HepG2 (cell line): ENCODE results near the gene AUNIP. TPM values are rescaled to one million over a fixed set of nuclear protein-coding genes. Genes with fewer than 3 reads are reported as not detected.
A peak's percentile ranks its signal among the peaks of the same experiment; 100 is the strongest.

Experiments
- ATAC-seq: fragments of 200-7000 bp; cut with Tn5 transposase; 3 replicates; pipeline ENCODE4 v1.9.1; 2020; ENCODE audit warnings: mild to moderate bottlenecking, moderate library complexity
- BruUV-seq: library from RNA; stranded (reverse); fragments of 400-500 nt; replicated peaks from 2 replicates; lab custom pipeline; 2021; lab: Mats Ljungman, UMichigan
- CTCF ChIA-PET: fragments of 300-600 bp; formaldehyde crosslinking; extraction: SDS; loops from one replicate; lab custom pipeline; 2021; ENCODE audit warnings: low total read pairs, inconsistent platforms, low intra/inter-chr PET ratio; lab: Yijun Ruan, JAX
- POLR2A ChIA-PET: fragments of 350-600 bp; sonication (Branson Sonifier 250); formaldehyde crosslinking; loops from one replicate; lab custom pipeline; 2020; ENCODE audit warnings: antibody characterized with exemption, inconsistent platforms; lab: Yijun Ruan, JAX
- DNase-seq: peaks from one replicate; pipeline ENCODE4 v3.0.0-alpha.2; 2015; ENCODE audit warnings: low spot score
- FAIRE-seq: peaks from 3 replicates; lab custom pipeline; 2011; peaks lifted over from hg19 to GRCh38; lab: Jason Lieb, UNC
- H2AFZ ChIP-seq: one replicate; pipeline ENCODE4 v1.6.1; 2011; ENCODE audit warnings: low read length, inconsistent platforms
- H3K27ac ChIP-seq: fragments of 300-600 bp; 3 replicates; pipeline ENCODE4 v1.8.0; 2011; ENCODE audit warnings: mixed run types, mild to moderate bottlenecking, mixed read lengths, low read length, inconsistent platforms; ENCODE audit not compliant: insufficient read depth; ENCODE audit errors: extremely low read length
- H3K27me3 ChIP-seq, 2 experiments: fragments of 200-600 bp in 1 of 2; 2 replicates in 1 of 2; 3 replicates in 1 of 2; pipeline versions ENCODE4 v1.6.0 to v1.8.0; 2011; ENCODE audit warnings: low read length in 2 of 2, mild to moderate bottlenecking in 2 of 2, moderate library complexity in 2 of 2, inconsistent platforms in 1 of 2; ENCODE audit not compliant: insufficient read depth in 2 of 2, control insufficient read depth in 1 of 2
- H3K36me3 ChIP-seq, 2 experiments: fragments of 200-600 bp in 1 of 2; replicated peaks in 1 of 2; 2 replicates in 1 of 2; 3 replicates in 1 of 2; pipeline versions ENCODE4 v1.5.1 to v1.8.0; 2011; ENCODE audit warnings: low read length in 2 of 2, inconsistent platforms in 1 of 2; ENCODE audit not compliant: insufficient read depth in 2 of 2, control insufficient read depth in 1 of 2
- H3K4me1 ChIP-seq: 2 replicates; pipeline ENCODE4 v1.5.1; 2012; ENCODE audit warnings: low read length, inconsistent platforms; ENCODE audit not compliant: insufficient read depth
- H3K4me2 ChIP-seq: 2 replicates; pipeline ENCODE4 v1.6.0; 2011; ENCODE audit warnings: low read depth, low read length, inconsistent platforms
- H3K4me3 ChIP-seq, 3 experiments: fragments of 200-600 bp in 1 of 3; sonication (generic), shearing (Covaris generic) in 1 of 3; replicated peaks in 1 of 3; 2 replicates each; pipeline ENCODE4 v1.5.1; 2011 to 2016; ENCODE audit warnings: low read length in 3 of 3, inconsistent platforms in 2 of 3, low read depth in 2 of 3, mild to moderate bottlenecking in 2 of 3, control low read depth in 1 of 3, mixed read lengths in 1 of 3; ENCODE audit not compliant: insufficient read depth in 1 of 3
- H3K79me2 ChIP-seq: one replicate; pipeline ENCODE4 v1.6.1; 2011; ENCODE audit warnings: low read length, inconsistent platforms; ENCODE audit not compliant: insufficient read depth
- H3K9ac ChIP-seq: 2 replicates; pipeline ENCODE4 v1.6.0; 2011; ENCODE audit warnings: mild to moderate bottlenecking, low read depth, low read length, inconsistent platforms; ENCODE audit not compliant: insufficient read depth
- H3K9me3 ChIP-seq: 2 replicates; pipeline ENCODE4 v1.5.1; 2012; ENCODE audit warnings: mild to moderate bottlenecking, low read length
- H4K20me1 ChIP-seq: 2 replicates; pipeline ENCODE4 v1.6.0; 2011; ENCODE audit warnings: inconsistent platforms, mild to moderate bottlenecking, low read length, moderate library complexity; ENCODE audit not compliant: insufficient read depth
- FOSL2 ChIP-seq: sonication (generic); formaldehyde crosslinking; IDR thresholded peaks from 2 replicates; pipeline ENCODE4 v1.4.0; 2020; ENCODE audit warnings: missing genetic modification reagents
- GATAD2A ChIP-seq: IDR thresholded peaks from 2 replicates; pipeline ENCODE4 v1.6.1; 2016
- RARA ChIP-seq: IDR thresholded peaks from 2 replicates; pipeline ENCODE4 v1.6.1; 2016; ENCODE audit warnings: missing genetic modification reagents, missing compliant biosample characterization
- SAP130 ChIP-seq: IDR thresholded peaks from 2 replicates; pipeline ENCODE4 v1.6.1; 2016; ENCODE audit warnings: low read depth
- TRIM24 ChIP-seq: sonication (generic); formaldehyde crosslinking; IDR thresholded peaks from 2 replicates; pipeline ENCODE4 v1.8.0; 2022; ENCODE audit warnings: mild to moderate bottlenecking, missing genetic modification reagents
- ZNF629 ChIP-seq: sonication (generic); formaldehyde crosslinking; conservative IDR thresholded peaks from 2 replicates; pipeline ENCODE4 v1.5.0; 2020; ENCODE audit warnings: missing genetic modification reagents
- WGBS: methylation state at CpG from one replicate; pipeline ENCODE4 v1.1.6; 2017; ENCODE audit warnings: low lambda C conversion rate; 5-methylcytosine and 5-hydroxymethylcytosine counted together
- in situ Hi-C: cut with HindIII; loops from 2 replicates; pipeline ENCODE4 v1.10.0; 2017; ENCODE audit warnings: low pct_unique_long_range_greater_than_20kb; ENCODE audit not compliant: extremely low pct_ligation_motif_present
- intact Hi-C: fragments of 100-400 bp; cut with micrococcal nuclease; formaldehyde crosslinking; loops from one replicate; pipeline ENCODE4 v1.10.0; 2022; ENCODE audit not compliant: unreplicated experiment
- polyA plus RNA-seq, 8 experiments: library from polyadenylated mRNA; depleted of rRNA in 3 of 8; stranded (reverse) in 7 of 8; unstranded in 1 of 8; fragments of >200 nt; fragmentation: Illumina TruSeq in 4 of 8; extraction: Trizol in 4 of 8; gene quantifications; 2 replicates each; pipeline versions ENCODE4 v1.2.1 to v1.2.3, GENCODE V29; 2011 to 2016; ENCODE audit warnings: low read depth in 4 of 8, missing spikeins in 1 of 8, mixed read lengths in 1 of 8; ENCODE audit not compliant: insufficient read depth in 1 of 8
- total RNA-seq, 5 experiments: library from RNA; depleted of rRNA; stranded (reverse); fragments of >200 nt; fragmentation: Illumina TruSeq; extraction: Trizol; gene quantifications; 2 replicates each; pipeline ENCODE4 v1.2.3, GENCODE V29; 2016; ENCODE audit warnings: low read depth in 1 of 5
- TF ChIP-seq, protein P1 (sequence below): sonication (generic); formaldehyde crosslinking; IDR thresholded peaks from 2 replicates; pipeline ENCODE4 v1.4.0; 2020; ENCODE audit warnings: missing genetic modification reagents, mild to moderate bottlenecking, borderline replicate concordance
- TF ChIP-seq, protein P2 (sequence below): sonication (generic); formaldehyde crosslinking; IDR thresholded peaks from 2 replicates; pipeline ENCODE4 v1.9.0; 2021; ENCODE audit warnings: missing genetic modification reagents, borderline replicate concordance
- TF ChIP-seq, protein P3 (sequence below): sonication (generic); formaldehyde crosslinking; IDR thresholded peaks from 2 replicates; pipeline ENCODE4 v1.5.0; 2020; ENCODE audit warnings: missing genetic modification reagents
- TF ChIP-seq, protein P4 (sequence below): sonication (generic); formaldehyde crosslinking; conservative IDR thresholded peaks from 2 replicates; pipeline ENCODE4 v1.4.0; 2020; ENCODE audit warnings: missing genetic modification reagents
- TF ChIP-seq, protein P5 (sequence below): sonication (generic); formaldehyde crosslinking; IDR thresholded peaks from 2 replicates; pipeline ENCODE4 v1.5.0; 2020; ENCODE audit warnings: mild to moderate bottlenecking, missing genetic modification reagents, moderate library complexity
- TF ChIP-seq, protein P6 (sequence below): sonication (generic); formaldehyde crosslinking; conservative IDR thresholded peaks from 2 replicates; pipeline ENCODE4 v1.8.1; 2023; ENCODE audit warnings: missing genetic modification reagents
- TF ChIP-seq, protein P7 (sequence below): sonication (generic); formaldehyde crosslinking; IDR thresholded peaks from 2 replicates; pipeline ENCODE4 v1.8.0; 2022; ENCODE audit warnings: missing genetic modification reagents, low read depth, mild to moderate bottlenecking, borderline replicate concordance

The AUNIP gene
- total and polyA plus RNA-seq, 2 of the 13 experiments (the other 11 are each of a cell fraction or from before 2014, with no cell fraction given), result 3.8 to 12.3 TPM

DNA sequence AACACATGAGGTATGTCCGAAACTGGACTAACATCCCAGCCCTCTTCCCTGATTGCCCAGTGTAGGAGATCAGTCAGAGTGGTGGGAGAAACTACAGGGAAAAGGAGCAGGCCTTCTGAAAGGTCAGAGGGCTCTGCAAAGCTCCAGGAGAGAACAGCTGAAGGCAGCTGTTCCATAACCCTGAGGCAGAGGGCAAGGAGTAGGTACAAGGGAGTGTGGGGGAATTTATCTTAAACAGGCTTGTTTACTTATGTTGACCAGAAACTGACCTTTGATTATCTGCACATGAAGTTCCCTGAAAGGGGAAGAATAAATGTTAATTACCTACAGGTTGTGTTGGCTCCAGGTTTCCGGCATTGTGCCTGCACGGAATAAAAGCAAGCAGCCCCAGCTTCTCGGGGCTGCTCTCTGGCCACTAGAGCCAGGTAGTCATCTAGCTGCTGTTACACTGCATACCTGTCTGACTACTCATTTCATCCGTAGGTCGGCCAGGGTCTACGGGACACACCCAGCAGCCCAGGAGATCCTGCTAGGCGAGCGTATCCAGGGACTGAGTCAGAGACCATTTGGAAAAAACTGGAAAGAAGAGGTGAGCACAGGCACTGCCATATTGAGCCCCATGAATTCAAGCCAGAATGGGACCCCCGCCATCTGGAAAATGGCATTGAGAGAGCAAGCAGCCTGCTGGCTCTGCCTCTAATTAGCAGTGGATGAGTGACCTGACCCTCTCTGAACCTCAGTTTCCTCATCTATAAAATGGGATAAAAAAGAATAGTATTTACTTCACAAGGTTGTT, 31.2 kb upstream of the AUNIP start (continued):
- peak; percentile 22; the same call in 1 of the 2 replicates for TF ChIP-seq SAP130 (CRISPR knock-in tag)
- TF ChIP-seq, protein P1, sequence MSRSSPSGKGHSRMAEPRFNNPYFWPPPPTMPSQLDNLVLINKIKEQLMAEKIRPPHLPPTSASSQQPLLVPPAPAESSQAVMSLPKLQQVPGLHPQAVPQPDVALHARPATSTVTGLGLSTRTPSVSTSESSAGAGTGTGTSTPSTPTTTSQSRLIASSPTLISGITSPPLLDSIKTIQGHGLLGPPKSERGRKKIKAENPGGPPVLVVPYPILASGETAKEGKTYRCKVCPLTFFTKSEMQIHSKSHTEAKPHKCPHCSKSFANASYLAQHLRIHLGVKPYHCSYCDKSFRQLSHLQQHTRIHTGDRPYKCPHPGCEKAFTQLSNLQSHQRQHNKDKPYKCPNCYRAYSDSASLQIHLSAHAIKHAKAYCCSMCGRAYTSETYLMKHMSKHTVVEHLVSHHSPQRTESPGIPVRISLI (CRISPR knock-in tag), result no peak
- peak; percentile 69 for TF ChIP-seq FOSL2 (CRISPR knock-in tag)
- TF ChIP-seq, protein P2, sequence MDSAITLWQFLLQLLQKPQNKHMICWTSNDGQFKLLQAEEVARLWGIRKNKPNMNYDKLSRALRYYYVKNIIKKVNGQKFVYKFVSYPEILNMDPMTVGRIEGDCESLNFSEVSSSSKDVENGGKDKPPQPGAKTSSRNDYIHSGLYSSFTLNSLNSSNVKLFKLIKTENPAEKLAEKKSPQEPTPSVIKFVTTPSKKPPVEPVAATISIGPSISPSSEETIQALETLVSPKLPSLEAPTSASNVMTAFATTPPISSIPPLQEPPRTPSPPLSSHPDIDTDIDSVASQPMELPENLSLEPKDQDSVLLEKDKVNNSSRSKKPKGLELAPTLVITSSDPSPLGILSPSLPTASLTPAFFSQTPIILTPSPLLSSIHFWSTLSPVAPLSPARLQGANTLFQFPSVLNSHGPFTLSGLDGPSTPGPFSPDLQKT (CRISPR knock-in tag), result no peak
- TF ChIP-seq GATAD2A (CRISPR knock-in tag), result 0 out of 2 replicates have a peak, but pooled peaks have one; percentile 6
- TF ChIP-seq RARA (CRISPR knock-in tag), result peak; percentile 37; the same call in 1 of the 2 replicates
- TF ChIP-seq ZNF629 (CRISPR knock-in tag), result peak; percentile 72

DNA sequence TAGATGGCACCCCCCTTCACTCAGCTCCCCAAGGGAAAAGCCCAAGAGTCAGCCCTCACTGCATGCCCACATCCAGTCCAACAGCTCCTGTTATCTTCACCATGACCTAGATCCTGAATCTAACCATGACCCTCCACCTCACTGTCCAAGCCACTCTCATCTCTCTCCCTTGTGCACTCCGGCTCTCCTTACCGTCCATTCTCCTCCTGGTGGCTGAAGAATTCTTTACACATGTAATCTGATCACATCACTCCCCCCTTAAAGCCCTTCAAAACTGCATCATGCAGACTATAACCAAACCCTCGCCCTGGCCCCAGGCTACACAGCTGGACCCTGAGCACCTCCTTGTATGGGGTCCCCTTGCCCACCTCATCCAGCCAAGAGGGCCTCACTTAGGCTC, 30.2 kb upstream of the AUNIP start:
- Histone ChIP-seq H3K4me3 (no peak overlapping the region), H3K9ac (no peak overlapping the region), H2AFZ (no peak overlapping the region), H3K79me2 (no peaks in the 10 kb centered on the region), H3K4me2 (no peak overlapping the region), H3K36me3 (no peaks in the 10 kb centered on the region; a peak in 1 of 5 replicates), H3K27me3 (no peaks in the 10 kb centered on the region), H3K4me1 (peaks cover 52% of the 10 kb centered on the region), H3K9me3 (no peaks in the 10 kb centered on the region), H4K20me1 (no peaks in the 10 kb centered on the region), H3K27ac (no peak overlapping the region)
- POLR2A ChIA-PET, result no interaction called here
- no TSS peak for BruUV-seq
- intact Hi-C loops, result no loop called here
- peak; percentile 70 for ATAC-seq
- WGBS, result 60% methylated on average over 3 of the region's 3 CpGs
- in situ Hi-C loops, result loop anchor here (5.0 kb wide), 1 partner anchor 52 kb away; no protein-coding TSS in a partner anchor
- CTCF ChIA-PET, result no interaction called here
- peak; percentile 55 for FAIRE-seq
- DNase-seq, result no peak
- TF ChIP-seq TRIM24 (CRISPR knock-in tag), result no peak
- TF ChIP-seq, protein P3, sequence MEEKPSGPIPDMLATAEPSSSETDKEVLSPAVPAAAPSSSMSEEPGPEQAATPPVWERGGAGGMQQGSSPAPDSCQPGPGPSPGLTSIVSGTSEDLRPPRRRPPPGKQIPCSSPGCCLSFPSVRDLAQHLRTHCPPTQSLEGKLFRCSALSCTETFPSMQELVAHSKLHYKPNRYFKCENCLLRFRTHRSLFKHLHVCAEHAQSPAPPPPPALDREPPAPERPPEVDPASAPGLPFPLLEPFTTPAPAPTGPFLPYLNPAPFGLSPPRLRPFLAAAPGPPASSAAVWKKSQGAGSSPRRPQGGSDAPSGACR (CRISPR knock-in tag), result no peak
- TF ChIP-seq, protein P4, sequence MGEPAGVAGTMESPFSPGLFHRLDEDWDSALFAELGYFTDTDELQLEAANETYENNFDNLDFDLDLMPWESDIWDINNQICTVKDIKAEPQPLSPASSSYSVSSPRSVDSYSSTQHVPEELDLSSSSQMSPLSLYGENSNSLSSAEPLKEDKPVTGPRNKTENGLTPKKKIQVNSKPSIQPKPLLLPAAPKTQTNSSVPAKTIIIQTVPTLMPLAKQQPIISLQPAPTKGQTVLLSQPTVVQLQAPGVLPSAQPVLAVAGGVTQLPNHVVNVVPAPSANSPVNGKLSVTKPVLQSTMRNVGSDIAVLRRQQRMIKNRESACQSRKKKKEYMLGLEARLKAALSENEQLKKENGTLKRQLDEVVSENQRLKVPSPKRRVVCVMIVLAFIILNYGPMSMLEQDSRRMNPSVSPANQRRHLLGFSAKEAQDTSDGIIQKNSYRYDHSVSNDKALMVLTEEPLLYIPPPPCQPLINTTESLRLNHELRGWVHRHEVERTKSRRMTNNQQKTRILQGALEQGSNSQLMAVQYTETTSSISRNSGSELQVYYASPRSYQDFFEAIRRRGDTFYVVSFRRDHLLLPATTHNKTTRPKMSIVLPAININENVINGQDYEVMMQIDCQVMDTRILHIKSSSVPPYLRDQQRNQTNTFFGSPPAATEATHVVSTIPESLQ (CRISPR knock-in tag), result no peak
- TF ChIP-seq, protein P5, sequence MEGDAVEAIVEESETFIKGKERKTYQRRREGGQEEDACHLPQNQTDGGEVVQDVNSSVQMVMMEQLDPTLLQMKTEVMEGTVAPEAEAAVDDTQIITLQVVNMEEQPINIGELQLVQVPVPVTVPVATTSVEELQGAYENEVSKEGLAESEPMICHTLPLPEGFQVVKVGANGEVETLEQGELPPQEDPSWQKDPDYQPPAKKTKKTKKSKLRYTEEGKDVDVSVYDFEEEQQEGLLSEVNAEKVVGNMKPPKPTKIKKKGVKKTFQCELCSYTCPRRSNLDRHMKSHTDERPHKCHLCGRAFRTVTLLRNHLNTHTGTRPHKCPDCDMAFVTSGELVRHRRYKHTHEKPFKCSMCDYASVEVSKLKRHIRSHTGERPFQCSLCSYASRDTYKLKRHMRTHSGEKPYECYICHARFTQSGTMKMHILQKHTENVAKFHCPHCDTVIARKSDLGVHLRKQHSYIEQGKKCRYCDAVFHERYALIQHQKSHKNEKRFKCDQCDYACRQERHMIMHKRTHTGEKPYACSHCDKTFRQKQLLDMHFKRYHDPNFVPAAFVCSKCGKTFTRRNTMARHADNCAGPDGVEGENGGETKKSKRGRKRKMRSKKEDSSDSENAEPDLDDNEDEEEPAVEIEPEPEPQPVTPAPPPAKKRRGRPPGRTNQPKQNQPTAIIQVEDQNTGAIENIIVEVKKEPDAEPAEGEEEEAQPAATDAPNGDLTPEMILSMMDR, result peak; percentile 23
- TF ChIP-seq, protein P6, sequence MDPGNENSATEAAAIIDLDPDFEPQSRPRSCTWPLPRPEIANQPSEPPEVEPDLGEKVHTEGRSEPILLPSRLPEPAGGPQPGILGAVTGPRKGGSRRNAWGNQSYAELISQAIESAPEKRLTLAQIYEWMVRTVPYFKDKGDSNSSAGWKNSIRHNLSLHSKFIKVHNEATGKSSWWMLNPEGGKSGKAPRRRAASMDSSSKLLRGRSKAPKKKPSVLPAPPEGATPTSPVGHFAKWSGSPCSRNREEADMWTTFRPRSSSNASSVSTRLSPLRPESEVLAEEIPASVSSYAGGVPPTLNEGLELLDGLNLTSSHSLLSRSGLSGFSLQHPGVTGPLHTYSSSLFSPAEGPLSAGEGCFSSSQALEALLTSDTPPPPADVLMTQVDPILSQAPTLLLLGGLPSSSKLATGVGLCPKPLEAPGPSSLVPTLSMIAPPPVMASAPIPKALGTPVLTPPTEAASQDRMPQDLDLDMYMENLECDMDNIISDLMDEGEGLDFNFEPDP, result no peak
- TF ChIP-seq, protein P7, sequence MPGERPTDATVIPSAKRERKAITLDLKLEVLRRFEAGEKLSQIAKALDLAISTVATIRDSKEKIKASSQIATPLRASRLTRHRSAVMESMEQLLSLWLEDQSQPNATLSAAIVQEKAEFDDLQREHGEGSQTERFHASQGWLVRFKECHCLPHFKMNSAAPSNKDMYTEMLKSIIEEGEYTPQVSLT, result no peak
